Measurements from ENCODE around the gene NACC2.
"Not testable (repeated sequence)": the region's sequence is repeated elsewhere in the genome, so short reads cannot be mapped to it uniquely, and the experiment has no call there.

Gene NACC2

DNA sequence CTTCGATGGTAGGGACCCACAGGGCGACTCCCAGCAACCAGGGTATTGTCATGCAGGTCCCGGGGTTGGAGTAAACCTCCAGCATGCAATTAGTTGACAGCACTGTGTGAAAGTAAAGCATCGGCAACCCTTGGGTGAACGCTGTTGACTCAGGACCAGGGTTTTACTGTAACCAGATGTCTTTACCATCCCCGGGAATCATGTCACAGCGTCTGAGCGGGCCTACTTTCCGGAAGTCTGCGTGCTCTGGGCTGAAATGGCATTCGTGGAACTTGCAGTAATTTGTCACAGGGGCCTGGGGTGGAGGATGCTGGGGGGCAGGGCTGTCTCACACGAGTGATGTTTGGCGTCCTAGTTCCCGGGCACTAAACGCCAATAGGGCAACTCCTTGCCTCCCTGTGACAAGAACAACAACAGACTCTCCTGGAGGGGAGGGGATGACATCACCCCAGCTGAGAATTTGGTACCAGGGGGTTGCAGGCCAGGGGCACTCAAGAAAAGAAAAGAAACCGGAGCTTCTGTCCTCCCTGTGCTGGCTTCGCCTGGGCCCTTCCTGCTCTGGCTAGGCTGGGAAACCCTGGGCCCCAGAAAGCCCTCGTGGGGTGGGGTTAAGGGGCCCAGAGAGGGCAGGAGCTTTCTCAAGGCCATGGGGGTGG, 123.8 kb downstream of the NACC2 start:
- DNase-seq: no peak

DNA sequence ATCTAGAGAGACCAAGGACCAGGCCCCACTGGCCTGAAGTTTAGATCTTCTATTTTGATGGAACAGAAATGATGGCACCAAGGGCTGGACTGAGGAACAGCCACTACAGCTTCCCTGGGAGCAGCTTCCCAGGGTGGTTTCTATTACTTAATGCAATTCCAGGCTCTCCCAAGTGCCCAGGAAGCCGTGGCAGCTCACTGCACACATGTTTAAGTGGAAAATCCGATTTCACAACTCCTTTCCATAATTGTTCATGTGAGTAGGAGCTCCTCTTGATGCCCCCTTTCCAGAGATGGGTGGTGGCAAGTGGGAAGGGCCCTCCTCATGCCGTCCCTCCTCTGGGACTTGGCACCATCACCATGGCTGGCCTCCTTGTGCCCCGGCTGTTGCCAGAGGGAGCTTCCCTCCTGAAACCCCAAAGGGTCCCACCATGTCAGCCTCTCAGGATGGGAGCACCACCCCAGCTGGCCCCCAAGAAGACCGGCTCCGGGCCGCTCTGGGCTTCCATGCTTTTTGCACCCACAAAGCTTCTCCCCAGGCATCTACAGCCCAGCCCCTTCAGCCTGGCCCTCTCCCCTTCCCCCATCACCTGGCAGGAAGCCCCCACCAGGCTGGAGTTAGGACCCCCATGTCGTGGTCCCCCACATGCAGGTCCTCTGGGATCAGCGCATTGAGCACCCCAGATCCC, 124.8 kb downstream of the NACC2 start:
- DNase-seq: no peak

DNA sequence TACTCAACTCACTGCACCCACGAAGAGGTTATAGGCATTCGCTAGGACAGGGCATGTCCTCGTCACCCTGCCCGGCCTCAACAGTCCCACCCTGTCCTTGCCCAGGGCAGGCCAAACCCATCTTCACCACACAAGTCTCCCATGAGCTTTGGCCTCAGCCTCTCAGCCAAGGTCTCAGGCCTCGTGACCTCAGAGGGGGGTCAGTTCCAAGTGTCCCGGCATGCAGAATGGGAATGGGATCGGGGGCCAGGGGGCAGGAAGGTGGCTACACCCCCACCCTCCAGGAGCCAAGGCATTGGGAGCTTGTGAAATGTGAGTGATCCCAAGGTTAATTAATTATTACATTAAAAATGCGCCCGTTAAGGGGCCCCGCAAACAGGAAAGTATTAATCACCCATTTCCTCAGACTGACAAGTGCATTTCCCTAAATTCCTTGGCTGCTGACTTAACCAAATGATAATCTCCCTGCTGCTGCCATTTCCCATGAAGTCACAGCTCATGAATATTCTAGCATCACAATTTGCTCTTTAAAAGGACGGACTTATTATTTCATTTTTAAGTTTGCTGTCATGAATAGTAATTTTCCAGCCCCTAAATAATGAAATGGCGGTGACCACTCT, 125.9 kb downstream of the NACC2 start:
- peak; percentile 44 for DNase-seq

DNA sequence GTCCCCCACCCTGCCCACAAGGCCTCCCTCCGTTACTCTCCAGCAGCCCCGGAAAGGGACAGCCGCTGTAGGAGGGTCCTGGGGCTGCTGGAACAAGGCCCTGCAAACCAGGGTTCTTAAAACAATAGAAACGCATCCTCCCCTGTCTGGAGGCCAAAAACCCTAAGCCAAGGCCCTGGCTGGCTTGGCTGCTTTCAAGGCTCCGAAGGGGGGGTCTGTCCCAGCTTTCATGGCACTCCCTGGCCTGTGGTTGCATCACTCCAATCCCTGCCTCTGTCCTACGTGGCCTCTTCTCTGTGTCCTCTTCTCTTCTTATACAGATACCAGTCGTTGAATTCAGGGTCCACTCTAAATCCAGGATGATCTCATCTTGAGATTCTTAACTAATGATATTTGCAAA, 126.5 kb downstream of the NACC2 start:
- DNase-seq: no peak

DNA sequence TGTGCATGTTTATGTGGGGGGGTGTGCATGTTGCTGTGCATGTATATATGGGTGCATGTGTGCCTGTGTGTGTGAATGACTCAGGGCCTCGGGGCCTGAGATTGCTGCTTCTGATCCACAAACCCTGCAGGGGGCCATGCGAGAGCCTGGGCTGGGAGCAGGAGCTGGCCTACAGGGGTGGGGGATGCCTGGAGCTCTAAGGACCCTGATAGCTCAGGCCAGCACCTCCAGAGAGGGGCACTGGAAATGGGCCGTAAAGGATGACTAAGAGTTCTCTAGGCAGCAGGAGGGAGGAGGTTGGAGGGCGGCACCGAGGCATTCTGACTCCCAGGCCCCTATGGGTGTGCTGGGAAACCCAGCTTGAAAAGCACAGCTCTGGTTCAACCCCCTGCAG, 127.0 kb downstream of the NACC2 start:
- no peak for DNase-seq

DNA sequence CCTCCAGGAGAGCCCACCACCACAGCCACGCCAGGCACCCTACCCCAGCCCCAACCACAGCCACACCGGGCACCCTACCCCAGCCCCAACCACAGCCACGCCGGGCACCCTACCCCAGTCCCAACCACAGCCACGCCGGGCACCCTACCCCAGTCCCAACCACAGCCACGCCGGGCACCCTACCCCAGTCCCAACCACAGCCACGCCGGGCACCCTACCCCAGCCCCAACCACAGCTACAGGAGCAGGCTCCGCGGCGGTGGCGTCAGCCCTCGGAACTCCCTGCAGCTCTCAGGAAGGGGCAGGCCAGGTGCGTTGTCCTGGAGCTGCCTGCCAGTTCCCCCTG, 128.2 kb downstream of the NACC2 start:
- DNase-seq: not testable (repeated sequence)

DNA sequence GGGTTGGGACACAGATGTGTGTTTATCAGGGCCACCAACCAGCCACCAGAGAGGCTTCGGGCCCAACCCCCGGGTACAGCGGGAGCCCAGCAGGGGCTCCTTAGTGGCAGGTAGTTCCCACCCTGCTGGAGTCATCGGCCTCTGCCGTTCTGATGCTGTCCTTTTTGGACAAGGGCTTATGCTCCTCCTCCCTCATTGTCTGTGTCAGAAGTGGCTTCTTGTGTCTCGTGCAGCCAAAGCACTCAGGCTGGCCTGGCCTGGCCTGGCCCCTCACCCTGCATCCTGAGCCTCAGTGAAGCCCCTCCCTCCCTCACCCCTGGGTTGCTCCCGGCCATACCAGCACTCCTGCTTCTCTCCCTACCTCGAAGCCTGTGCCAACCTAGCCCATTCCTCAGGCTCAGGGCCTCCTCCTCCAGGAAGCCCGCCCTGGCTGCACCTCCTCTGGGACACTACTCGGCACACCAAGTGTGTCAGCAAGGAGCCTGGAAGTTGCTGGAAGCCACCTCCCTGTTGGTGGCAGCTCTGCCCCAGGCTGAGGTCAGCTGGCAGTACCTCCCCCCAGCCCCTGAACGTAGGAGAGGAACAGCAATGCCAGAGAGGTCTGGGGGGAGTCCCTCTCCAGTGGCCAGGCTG, 129.8 kb downstream of the NACC2 start:
- DNase-seq: no peak

DNA sequence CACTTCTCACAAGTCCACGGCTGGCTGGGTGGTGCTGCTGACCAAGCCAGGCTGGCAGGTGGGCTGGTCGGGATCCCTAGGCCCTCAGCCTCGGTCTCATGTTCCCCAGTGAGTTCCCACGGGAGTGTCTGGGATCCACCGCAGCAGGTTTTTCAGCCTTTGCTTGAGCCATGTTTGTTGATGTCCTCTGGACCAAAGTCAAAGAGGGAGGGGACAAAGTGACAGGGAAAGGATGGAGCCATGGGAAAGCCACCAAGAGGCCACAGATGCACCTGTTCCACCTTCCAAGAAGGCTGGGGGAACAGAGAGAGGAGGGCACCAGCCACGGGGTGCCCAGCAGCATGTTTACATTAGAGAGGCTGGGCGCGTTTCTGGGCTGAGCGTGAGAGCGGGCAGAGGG, 131.2 kb downstream of the NACC2 start:
- no peak for DNase-seq

DNA sequence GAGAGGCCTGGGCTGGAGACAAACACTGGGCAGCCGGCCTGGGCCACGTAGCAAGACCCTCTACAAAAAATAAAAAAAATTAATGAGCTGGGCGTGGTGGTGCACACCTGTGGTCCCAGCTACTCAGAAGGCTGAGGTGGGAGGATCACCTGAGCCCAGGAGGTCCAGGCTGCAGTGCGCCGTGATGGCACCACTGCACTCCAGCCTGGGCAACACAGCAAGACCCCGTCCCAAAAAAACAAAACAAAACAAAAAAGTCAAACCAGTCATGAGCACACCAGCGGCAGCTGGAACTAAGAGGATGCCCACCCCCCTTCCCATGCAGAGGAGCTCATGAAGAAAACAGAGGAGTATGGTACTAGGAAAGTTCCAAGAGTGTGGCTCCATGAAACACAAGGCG, 131.8 kb downstream of the NACC2 start:
- DNase-seq: no peak

DNA sequence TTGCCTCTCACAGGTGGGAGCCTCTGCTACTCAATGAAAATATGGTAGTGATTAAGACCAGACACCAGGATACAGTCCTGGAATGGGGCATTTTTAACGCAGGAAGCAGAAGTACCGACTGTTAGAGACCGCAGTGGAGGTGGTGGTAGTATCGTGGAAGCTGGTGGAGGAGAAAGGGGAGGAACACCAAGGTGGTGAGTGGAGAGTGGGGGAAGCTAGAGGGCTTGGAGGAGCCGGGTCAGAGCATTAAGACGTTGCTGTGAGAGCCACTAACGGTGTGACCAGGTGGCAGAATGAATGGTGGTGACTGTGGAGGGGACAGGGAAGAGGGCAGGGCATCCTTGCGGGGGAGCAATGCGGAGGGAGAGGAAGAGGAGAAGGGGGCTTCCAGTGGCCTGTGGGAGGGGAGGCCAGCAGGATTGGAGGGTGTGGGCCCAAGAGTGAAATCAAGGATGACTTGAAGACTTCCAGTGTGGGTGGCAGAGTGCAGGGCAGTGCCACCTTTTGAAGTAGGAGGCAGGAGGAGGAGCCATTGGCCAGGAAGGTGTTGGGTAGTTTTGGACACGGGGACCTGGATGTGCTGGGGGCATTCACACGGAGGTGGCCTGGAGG, 132.3 kb downstream of the NACC2 start:
- DNase-seq: peak; percentile 27

DNA sequence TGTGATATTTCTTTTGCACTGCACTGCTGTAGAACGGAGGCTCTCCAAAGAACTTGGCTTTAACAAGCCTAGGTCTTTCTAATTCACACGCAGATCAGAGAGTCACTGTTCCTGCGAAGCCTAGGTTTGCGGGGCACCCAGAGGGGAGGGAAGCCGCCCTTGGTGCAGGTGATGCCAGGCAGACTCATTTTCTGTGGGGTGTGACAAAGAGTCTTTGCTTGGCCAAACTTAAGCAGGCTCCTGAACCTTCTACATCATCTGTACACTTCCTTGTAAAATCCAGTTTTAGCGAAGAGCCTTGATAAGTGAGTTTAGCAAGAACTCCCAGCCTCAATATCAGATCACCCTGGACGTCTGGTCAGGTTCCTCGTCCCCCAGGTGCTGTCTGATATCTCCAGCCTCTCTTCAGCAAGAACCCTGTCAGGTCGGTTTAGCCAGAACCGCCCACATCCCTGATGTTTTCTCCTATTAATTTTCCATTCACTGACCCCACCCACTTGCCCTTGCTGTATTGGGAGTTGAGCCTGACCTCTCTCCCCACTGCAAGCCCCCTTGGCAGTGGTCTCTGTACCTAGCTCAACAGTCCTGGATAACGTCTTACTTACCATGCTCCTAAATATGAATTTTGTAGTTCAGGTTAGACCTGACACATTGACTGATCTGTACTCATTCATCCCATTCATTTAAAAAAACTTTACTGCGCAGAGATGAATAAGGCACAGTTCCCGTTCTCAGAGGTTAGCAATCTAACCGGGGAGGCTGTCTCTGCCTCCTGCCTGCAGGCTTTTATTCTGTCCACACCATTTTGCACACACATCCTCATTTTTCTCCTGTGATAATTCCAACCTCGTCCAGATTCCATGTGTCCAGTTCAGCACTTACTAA, 133.0 kb downstream of the NACC2 start:
- peak; percentile 44 for DNase-seq

DNA sequence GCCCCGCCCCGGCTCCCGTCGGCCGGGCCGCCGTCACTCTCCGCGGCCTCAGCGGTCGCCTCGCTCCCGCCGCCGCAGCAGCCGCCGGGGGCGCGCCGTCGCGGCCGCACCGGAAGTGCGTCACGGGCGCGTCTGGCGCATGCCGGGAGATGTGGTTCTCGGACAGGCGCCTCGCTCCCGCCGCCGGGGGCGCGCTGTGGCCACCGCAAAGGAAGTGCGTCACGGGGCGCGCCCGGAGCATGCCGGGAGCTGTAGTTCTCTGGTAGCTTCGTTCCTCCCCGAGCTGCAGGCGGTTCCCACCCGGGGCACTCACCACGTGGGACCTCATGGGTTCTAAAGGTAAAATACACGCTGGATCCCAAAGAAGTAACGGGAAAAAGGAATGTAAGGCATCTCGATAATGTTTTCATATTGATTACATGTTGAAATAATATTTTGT, 133.8 kb downstream of the NACC2 start, which contains the start of gene UBAC1:
UBAC1 (minus strand) TSS at position 97 of the 439 bp plus-strand sequence. CDS start 211 bp downstream, outside the sequence.
- peak; percentile 93 for DNase-seq

DNA sequence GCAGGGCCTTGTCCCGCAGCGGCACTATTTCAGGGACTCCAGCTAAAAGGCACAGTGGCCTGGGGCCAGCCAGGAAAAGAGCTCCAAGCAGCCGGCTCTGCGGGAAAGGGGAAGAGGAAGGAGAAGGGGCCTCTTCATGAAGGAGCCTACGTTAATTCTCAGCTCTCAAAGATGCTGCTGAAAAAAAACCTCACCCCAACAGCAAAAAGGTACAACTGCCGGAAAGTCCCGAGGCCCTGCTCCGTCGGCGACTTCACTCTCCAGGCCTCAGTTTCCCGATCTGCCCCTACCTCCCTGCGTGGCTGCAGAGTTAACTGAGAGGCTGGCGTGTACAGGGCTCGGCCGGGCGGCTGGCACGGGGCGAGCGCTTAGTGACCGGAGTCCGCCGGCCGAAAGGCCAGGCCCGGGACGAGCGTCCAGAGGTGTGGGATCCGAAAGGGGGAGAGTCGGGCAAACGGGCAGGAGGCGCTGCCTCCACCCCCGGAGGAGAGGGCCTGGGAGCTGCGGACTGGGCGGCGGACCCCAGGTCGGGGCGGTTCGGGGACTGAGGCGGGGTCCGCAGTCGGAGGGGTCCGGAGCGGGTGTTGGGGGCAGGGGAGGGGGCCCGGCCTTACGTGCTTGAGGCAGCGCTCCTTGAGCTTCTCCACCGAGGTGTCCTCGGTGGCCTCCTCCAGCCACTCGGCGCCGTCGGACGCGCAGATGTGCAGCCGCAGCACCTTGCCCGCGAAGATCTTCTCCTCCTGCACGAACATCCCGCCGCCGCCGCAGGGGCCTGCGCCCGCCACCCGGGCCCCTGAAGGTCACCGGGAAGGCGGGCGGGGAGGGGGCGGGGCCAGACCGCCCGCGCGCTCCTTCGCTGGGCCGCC, 134.4 kb downstream of the NACC2 start:
- DNase-seq: no peak

DNA sequence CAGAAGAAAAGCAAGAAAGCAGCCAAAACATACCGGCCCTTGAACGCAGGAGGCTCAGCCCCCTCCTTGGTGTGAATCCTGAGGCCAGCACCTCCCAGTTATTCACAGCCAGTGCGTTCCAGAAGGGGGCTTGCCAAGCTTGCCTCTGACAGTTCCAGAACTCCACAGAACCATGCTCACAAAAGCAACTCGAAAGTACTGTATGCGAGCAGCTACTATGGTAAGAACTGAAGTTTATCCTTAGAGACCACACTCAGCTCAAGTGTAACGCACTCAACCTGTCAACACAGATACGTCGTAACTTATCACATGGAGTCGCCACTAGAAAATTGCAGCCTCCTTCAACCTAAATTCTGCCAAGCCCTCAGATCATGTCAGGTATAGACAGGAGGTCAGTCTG, 135.3 kb downstream of the NACC2 start:
- DNase-seq: no peak

DNA sequence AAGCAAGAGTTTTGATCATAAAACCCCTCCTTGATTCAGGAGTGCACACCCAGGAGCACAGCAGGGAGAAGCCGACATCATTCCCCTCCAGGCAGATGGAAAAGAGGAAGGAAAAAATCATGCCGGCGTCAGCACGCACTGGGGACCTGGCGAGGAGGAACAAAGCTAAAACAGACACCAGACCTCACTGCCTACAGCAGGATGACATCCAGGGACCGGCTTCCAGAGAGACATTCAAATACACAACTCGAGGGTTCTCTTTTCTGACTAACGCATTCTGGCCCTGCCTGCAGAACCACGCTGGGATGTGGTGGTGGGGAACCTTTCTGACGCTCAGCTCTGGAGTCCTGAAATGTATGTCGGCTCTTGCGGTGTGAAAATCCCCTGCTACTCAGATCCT, 136.6 kb downstream of the NACC2 start:
- DNase-seq: peak; percentile 32

DNA sequence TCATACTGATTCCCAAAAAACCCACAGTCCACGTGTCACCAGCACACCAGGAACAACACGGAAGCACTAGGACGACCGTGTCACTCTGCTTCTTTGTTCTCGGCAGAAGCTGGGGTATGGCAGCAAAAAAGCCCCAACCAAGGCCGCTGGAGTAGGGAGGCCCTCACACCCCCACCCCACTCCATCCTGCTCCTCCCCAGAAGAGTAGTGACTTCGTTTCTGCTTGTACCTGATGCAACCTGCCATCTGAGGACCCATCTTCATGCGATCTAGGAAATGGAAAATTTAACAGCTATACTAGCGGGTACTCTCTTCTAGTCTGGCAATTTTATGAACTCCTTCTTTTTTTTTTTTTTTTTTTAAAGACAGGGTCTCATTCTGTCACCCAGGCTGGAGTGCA, 137.7 kb downstream of the NACC2 start:
- no peak for DNase-seq

DNA sequence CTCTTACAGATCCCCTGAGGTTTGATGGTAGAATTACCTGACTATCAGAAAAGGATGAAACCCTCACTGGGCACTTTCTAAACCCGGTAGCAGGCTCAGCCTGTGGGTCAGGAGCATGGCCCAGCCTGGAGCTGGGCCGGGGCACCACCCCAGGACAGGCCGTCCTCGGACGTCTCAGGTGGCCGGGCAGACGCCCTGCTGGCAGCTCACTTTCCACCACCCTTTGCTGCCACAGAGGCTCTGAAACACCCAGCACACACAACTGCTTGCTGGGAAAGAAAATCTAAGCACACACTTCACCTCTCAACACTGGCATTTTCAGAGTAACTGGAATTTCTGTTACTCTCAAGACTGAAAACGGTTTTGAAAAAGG, 138.3 kb downstream of the NACC2 start:
- DNase-seq: no peak

Measured in MV-4-11 (cell line).